Measurements from ENCODE around the gene KRTAP16-1. TPM values are rescaled to one million over a fixed set of nuclear protein-coding genes. Genes with fewer than 3 reads are reported as not detected.

The KRTAP16-1 gene
- polyA plus RNA-seq, 1 donor from 2014 or later = not detected

DNA sequence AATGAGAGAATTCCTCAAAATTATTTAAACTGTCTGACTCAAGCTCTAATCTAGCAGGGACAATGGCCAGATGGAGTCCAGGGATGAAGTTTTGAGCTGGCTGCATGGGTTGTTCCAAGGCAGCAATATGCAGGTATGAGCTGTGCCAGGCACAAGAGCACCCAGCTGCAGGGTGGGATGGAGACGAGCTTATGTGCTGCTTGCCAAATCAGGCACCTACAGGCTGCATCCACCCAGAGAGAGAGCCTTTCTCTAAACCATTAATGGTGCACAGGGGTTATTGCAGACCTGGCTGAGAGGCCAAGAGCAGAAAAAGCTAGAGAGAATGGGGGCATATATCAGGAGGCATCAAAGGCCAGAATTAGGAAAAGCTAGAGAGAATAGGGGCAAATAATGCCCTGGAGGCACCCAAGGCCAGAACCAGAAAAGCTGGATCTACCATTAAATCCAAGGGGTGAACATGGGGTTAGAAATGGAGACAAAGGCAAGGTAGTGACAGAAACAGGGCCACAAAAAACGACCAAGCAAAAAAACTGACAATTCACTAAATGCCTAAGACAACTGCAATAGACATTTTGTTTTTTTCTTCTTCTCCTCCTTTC is 30.6 kb upstream of the KRTAP16-1 start:
- Histone ChIP-seq H3K27me3 (ENCODE audit: insufficient read depth, low read depth, low read length) (no peaks in the 10 kb centered on the region), H4K20me1 (ENCODE audit: insufficient read depth) (no peaks in the 10 kb centered on the region), H3K9me3 (ENCODE audit: low read length) (no peaks in the 10 kb centered on the region), H3K36me3 (ENCODE audit: insufficient read depth, low read length) (no peaks in the 10 kb centered on the region), H3K9me2 (ENCODE audit: insufficient read depth, low read length) (no peaks in the 10 kb centered on the region), H3K4me3 (ENCODE audit: low read length) (no peak overlapping the region), H3K4me2 (ENCODE audit: low read length) (no peak overlapping the region), H3K27ac (ENCODE audit: low read length) (no peak overlapping the region), H3K79me2 (replicated peaks; ENCODE audit: insufficient read depth, low read length) (no peaks in the 10 kb centered on the region), H2AFZ (ENCODE audit: low read depth, low read length) (no peak overlapping the region), H3F3A (ENCODE audit: insufficient read depth, low read length, poor library complexity, severe bottlenecking) (no peaks in the 10 kb centered on the region), H3K9ac (ENCODE audit: low read length) (no peak overlapping the region)
- TF ChIP-seq EP300 (conservative IDR thresholded peaks at IDR 0.05; ENCODE audit: poor library complexity, severe bottlenecking) (no peak), POLR2AphosphoS5 (IDR thresholded peaks at IDR 0.05) (no peak), MXI1 (conservative IDR thresholded peaks at IDR 0.05; ENCODE audit: poor library complexity, severe bottlenecking) (no peak), SMC3 (conservative IDR thresholded peaks at IDR 0.05; ENCODE audit: poor library complexity) (no peak), EZH2 (IDR thresholded peaks at IDR 0.05; ENCODE audit: borderline replicate concordance, insufficient read depth, low read length, poor library complexity, severe bottlenecking) (no peak), RAD21 (conservative IDR thresholded peaks at IDR 0.05) (no peak), TAF1 (IDR thresholded peaks at IDR 0.05; ENCODE audit: low read depth) (no peak)
- TF ChIP-seq, protein P1, sequence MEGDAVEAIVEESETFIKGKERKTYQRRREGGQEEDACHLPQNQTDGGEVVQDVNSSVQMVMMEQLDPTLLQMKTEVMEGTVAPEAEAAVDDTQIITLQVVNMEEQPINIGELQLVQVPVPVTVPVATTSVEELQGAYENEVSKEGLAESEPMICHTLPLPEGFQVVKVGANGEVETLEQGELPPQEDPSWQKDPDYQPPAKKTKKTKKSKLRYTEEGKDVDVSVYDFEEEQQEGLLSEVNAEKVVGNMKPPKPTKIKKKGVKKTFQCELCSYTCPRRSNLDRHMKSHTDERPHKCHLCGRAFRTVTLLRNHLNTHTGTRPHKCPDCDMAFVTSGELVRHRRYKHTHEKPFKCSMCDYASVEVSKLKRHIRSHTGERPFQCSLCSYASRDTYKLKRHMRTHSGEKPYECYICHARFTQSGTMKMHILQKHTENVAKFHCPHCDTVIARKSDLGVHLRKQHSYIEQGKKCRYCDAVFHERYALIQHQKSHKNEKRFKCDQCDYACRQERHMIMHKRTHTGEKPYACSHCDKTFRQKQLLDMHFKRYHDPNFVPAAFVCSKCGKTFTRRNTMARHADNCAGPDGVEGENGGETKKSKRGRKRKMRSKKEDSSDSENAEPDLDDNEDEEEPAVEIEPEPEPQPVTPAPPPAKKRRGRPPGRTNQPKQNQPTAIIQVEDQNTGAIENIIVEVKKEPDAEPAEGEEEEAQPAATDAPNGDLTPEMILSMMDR (IDR thresholded peaks at IDR 0.05; ENCODE audit: poor library complexity, severe bottlenecking) = no peak
- TF ChIP-seq, protein P2, sequence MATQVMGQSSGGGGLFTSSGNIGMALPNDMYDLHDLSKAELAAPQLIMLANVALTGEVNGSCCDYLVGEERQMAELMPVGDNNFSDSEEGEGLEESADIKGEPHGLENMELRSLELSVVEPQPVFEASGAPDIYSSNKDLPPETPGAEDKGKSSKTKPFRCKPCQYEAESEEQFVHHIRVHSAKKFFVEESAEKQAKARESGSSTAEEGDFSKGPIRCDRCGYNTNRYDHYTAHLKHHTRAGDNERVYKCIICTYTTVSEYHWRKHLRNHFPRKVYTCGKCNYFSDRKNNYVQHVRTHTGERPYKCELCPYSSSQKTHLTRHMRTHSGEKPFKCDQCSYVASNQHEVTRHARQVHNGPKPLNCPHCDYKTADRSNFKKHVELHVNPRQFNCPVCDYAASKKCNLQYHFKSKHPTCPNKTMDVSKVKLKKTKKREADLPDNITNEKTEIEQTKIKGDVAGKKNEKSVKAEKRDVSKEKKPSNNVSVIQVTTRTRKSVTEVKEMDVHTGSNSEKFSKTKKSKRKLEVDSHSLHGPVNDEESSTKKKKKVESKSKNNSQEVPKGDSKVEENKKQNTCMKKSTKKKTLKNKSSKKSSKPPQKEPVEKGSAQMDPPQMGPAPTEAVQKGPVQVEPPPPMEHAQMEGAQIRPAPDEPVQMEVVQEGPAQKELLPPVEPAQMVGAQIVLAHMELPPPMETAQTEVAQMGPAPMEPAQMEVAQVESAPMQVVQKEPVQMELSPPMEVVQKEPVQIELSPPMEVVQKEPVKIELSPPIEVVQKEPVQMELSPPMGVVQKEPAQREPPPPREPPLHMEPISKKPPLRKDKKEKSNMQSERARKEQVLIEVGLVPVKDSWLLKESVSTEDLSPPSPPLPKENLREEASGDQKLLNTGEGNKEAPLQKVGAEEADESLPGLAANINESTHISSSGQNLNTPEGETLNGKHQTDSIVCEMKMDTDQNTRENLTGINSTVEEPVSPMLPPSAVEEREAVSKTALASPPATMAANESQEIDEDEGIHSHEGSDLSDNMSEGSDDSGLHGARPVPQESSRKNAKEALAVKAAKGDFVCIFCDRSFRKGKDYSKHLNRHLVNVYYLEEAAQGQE (IDR thresholded peaks at IDR 0.05; ENCODE audit: borderline replicate concordance) = no peak

DNA sequence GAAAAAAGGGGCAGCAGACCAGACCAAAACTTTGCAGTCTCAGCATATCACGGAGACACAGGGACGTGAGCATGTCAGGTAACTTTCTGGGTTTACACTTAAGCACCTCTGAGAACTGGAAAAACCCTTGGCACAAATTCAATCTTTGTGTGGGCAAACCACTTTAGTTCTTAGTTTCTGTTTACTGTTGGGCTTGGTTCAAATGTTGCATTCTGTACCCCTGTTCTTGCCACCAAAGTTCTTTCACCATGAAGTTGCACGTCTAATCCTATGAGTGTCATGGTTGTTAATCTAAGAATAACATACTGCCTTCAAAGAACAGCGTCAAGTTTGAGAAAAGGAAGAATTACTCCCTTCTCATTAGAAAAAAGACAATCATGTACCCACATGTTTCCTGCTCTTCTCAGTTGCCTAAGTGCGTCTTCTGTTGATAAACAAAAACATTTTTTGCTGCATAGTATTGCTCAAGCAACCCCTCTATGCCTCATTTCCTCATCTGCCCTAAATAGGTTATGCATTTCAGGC is 29.9 kb upstream of the KRTAP16-1 start:
- Histone ChIP-seq H3K36me3 (ENCODE audit: insufficient read depth, low read length) (no peaks in the 10 kb centered on the region), H2AFZ (ENCODE audit: low read depth, low read length) (no peak overlapping the region), H4K20me1 (ENCODE audit: insufficient read depth) (no peaks in the 10 kb centered on the region), H3F3A (ENCODE audit: insufficient read depth, low read length, poor library complexity, severe bottlenecking) (no peaks in the 10 kb centered on the region), H3K4me3 (ENCODE audit: low read length) (no peak overlapping the region), H3K9me3 (ENCODE audit: low read length) (no peaks in the 10 kb centered on the region), H3K79me2 (replicated peaks; ENCODE audit: insufficient read depth, low read length) (no peaks in the 10 kb centered on the region), H3K4me2 (ENCODE audit: low read length) (no peak overlapping the region), H3K9me2 (ENCODE audit: insufficient read depth, low read length) (no peaks in the 10 kb centered on the region), H3K27ac (ENCODE audit: low read length) (no peak overlapping the region), H3K27me3 (ENCODE audit: insufficient read depth, low read depth, low read length) (no peaks in the 10 kb centered on the region), H3K9ac (ENCODE audit: low read length) (no peak overlapping the region)
- no peak for TF ChIP-seq TAF1 (IDR thresholded peaks at IDR 0.05; ENCODE audit: low read depth)
- no peak for TF ChIP-seq EZH2 (IDR thresholded peaks at IDR 0.05; ENCODE audit: borderline replicate concordance, insufficient read depth, low read length, poor library complexity, severe bottlenecking)
- TF ChIP-seq MXI1 (conservative IDR thresholded peaks at IDR 0.05; ENCODE audit: poor library complexity, severe bottlenecking) = no peak
- TF ChIP-seq, protein P1 (IDR thresholded peaks at IDR 0.05; ENCODE audit: poor library complexity, severe bottlenecking) = no peak
- TF ChIP-seq POLR2AphosphoS5 (IDR thresholded peaks at IDR 0.05) = no peak
- TF ChIP-seq, protein P2 (IDR thresholded peaks at IDR 0.05; ENCODE audit: borderline replicate concordance) = no peak
- no peak for TF ChIP-seq SMC3 (conservative IDR thresholded peaks at IDR 0.05; ENCODE audit: poor library complexity)
- TF ChIP-seq EP300 (conservative IDR thresholded peaks at IDR 0.05; ENCODE audit: poor library complexity, severe bottlenecking) = no peak
- TF ChIP-seq RAD21 (conservative IDR thresholded peaks at IDR 0.05) = no peak

Data from neural cell (in vitro differentiated cells).